HG02678 (cell line): ENCODE results near the gene TASP1.

Experiments
- ATAC-seq: cut with Tn5 transposase; IDR thresholded peaks from one replicate; pipeline ENCODE4 v1.9.1; 2021; ENCODE audit warnings: mild to moderate bottlenecking, moderate library complexity; ENCODE audit not compliant: unreplicated experiment

Gene TASP1

DNA sequence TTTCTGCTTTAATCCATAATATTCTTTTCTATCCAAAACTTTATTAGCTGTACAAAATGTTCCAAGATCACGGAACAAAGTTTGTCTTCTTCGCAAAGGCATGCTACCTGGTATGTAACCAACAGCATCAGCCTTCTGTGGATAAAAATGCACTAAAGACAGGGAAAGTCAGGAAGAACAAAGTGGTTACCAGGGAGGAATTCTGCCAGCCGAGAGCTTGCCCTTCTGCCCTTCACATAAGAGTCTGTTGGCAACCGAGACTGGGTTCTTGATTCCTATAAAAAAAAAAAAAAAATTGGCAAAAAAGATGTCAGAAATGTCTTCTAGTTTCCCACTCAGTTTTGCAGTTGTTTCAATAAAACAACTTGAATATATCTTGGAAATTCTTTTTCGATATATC is 58.0 kb downstream of the TASP1 start:
- no peak for ATAC-seq

DNA sequence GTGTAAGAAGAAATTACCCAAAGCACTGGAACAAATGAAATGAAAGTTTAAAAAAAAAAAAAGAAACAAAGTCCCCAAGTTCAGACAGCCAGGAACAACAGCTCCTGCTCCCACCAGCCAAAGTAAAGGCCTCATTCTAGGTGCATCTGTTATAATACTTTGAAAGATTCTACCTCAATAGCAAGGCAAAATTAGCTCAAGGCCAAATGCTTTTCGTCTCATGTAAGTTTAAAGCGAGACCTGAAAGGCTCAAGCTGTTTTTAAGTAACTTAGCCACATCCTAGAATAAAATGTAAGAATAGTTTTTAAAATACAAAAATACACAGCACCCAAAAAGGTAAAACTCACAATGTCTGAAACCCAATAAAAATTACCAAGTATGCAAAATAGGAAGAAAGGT is 64.7 kb downstream of the TASP1 start:
- no peak for ATAC-seq

DNA sequence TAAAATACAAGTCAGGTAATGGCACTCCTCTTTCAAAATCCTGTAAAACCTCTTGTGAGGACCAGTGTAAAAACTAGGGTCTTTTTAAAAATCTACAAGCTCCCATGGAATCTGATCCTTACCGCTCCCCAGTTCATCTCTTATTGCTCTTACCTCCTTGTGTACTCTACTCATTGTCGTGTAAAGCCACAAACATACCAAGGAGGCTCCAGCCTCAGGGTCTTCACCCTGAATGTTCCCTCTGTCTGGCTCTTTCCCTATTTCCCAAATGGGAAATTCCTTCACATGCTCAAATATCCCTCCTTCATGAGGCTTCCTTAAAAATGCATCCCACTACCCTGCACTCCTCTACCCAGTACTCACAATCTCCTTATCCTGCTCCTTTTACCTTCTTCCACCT is 67.1 kb downstream of the TASP1 start:
- no peak for ATAC-seq

DNA sequence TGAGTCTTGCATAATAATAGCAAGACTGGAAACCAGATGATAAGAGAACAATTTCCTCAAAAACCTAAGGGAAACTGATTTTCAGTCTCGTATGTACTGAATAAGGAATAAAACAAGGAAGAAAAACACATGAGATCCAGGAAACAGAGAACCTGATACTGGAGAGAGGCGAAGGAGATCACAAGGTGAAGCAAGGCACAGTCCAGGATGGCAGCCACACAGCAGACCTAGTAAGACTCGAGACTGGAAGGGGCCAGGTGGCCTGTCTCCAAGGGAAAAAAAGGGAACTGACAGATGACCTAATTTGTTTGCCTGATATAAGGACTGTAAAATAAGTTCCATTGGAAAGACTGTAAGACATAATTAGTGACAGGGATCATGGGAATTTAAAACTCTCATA is 71.1 kb downstream of the TASP1 start:
- no peak for ATAC-seq

DNA sequence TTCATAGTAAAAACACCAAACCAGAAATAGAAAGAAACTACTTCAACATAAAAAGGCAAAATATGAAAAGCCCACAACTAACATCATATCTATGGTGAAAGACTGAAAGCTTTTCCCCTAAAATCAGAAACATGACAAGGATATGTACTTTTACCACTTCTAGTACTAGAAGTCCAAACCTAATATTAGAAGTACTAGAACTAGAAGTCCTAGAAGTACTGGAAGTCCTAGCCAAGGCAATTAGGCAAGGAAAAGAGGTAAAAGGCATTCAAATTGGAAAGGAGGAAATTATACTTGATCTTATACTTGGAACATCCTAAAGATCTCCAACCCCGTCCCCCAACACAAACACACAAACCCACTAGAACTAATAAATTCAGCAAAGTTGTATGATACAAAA is 74.9 kb downstream of the TASP1 start:
- no peak for ATAC-seq

DNA sequence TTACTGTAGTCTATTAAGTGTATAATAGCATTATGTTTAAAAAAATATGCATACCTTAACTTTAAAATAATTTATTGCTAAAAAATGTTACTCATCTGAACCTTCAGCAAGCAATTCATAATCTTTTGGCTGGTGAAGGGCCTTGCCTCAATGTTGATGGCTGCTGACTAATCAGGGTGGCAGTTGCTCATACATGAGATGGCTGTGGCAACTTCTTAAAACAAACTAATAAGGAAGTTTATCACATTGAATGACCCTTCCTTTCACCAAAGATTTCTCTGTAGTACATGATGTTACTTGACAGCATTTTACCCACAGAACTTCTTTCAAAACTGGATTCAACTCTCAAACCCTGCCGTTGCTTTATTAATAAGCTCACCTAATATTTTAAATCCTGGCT is 84.0 kb downstream of the TASP1 start:
- ATAC-seq = no peak

DNA sequence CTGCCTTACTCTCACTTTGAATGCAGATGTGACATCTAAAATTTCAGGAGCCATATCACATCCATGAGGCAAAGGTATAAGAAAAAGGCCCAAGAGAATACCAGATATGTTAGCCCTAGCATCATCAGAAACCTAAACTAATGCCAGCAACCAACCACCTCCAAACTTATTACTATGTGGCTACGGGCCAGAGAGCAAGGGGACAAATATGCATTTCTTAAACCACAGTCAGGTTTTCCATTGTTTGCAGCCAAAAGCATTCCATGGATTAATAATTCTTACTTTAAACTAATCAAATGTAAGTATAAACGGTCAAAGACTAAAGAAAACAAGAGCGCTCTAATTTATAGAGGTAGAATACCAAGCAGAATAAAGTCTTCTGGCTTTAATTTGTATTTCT is 84.7 kb downstream of the TASP1 start:
- no peak for ATAC-seq

DNA sequence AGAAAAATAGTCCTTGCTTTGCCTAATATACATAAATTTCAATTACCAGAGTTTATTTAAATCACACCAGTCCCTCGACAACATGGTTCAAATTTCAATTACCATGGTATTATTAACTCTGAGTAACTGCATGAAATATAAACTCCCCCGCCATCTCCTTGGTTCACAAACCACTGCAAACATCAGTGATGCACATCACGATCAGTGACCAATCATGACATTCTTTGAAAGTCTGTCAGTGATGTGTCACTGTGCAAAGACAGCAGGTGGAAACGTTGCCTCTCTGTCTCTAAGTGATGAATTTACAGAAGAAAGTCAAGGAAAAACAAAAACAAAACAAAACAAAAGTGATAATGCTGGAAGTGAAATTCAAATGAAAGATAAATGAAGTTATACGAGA is 86.7 kb downstream of the TASP1 start:
- no peak for ATAC-seq

DNA sequence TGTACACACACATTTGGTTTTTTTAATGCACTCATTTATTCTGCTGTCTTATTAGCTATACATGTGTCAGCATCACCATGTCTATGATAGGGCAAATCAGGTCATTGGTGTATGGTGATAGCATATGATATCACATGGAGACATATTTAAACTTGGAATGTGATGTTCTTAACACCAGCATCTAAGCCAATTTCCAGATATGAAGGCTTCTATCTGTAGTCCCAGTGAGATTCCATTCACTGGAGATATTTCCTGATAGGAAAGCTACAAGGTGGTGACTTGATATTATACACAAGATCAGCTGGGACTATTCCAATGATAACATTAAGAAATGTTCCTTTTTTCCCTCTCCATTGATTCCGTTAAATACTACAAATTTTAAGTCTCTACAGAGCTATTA is 89.3 kb downstream of the TASP1 start:
- ATAC-seq = no peak

DNA sequence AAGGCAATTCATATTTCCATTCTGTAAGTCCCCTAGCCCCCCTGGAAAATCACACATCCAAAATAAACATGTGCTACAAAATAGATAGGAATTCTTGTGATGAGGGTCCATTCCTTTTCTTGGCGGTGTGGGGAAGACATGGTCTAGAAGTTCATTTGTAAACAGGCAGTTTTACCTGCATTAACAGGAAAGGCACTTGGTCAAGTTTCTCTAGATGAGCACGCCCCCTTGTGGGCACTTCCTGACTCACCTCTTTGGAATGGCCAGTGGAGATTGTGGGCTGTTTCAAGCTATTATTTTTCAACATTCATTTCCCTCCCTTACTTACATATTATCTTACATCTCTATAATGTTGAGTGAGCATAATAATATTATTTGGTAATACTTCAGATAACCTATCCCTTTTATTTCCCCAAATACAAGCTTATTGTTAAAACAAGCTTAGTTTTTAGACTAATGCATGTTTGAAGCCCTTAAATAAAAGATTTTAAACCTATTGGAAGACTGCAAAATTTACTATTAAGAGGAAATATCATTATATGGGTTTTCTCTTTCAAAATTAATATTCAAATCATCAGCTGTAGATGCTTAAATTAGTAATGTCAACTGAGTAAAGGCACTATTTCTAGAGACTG is 92.1 kb downstream of the TASP1 start:
- ATAC-seq = peak; percentile 80

DNA sequence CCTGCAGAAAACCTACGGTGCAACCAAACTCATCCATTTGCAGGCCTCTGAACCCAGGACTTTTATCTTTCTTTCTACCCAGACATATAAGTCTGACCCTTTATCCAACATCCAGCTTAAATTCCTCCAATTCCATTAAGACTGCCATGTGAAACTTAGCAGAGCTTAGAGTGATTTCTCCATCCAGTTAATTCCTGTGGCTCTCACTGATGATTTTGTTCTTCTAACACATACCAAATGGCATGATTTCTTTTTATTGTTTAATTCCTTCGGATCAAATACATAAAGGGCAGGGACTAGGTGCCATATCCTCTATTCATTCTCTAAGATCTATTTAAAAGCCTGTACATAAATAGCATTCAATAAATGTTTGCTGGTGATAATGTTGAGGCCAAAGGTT is 92.9 kb downstream of the TASP1 start:
- ATAC-seq = no peak

DNA sequence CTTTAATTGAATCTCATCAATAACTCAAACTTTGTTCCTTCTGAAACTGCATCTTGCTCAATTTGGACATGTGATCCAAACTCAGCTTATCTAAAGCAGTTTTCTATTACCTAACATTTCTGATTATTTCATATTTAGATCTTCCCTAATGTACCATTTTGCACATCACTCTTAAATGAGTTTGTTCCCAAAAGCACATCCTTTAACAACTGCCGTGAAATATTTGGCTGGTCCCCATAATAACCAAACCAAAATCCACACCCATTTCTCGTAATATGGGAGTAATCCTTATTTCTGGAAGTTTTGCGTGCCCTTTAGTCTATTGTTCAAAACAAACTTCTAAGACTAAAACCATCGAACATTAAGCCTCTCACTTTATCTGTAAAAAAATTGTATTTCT is 94.9 kb downstream of the TASP1 start:
- ATAC-seq = no peak

DNA sequence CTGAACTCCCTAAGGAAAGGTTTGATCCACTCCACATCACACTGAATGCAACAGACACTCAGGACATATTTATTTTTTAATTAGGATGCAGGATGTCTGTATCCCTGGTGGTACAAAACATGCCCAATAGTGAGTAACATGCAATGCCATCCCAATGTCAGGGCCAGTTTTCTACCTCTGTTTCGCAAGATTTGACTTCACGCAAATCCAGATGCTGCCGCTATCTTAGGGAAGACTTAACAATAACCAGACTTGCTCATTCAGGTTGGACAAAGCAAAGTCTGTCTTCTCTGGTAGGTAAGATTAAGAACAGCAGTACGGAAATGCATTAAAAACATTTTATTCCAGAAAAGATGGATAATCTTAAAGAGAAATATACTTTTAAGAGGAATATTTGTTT is 103.1 kb downstream of the TASP1 start:
- no peak for ATAC-seq

DNA sequence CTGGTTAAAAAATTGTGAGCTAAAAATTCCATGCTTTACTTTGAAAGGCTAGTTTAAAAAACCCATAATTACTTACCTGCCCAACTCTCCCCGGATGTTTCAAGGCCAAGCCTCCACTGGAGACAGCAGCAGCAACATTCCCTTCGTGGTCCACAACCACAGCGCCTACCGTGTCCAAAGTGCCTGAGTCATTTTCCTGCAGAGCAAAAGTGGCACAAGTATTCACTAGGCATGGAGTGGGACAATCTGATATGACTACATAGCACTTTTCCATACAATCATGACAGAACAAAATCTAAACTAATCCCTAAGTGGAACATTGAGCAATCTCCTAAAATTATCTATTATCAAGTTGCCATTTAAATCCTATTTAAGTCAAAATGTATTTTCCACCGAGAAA is 104.8 kb downstream of the TASP1 start:
- ATAC-seq = no peak

DNA sequence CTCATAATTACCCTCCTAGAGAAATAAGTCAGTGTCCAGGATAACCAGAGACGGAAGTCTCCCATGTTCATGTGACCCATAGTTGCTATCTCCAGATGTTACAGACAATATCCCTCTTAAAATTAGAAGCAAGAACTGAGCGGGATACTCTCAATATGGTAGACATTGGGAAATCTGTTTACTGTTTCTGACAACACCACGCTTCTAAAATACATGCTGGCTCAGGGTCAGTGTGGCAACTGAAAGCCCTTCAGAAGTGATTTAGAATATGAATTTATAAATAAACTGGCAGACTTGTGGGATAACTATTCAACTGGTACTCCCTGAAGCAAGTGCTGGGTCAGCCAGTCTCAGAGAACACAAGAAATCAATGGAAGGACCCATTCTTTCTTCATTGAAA is 108.6 kb downstream of the TASP1 start:
- no peak for ATAC-seq

DNA sequence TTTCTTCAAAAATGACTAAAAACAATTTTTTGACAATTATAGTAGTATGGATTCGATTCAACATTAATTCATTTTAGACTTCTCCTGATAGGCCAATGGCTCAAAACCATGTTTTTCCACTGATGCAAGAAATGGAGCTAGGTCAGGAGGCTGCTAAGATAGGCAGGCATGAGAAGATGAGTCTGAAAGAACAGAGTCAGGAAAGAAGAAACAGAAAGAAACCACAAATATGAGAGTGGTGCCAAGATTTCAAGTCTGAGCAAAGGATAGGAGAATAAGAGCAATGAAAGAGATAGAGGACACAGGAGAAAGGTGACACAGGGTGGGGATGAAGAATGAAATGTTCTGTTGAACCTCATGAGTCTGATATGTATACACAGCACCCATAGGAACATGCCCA is 112.2 kb downstream of the TASP1 start:
- no peak for ATAC-seq

DNA sequence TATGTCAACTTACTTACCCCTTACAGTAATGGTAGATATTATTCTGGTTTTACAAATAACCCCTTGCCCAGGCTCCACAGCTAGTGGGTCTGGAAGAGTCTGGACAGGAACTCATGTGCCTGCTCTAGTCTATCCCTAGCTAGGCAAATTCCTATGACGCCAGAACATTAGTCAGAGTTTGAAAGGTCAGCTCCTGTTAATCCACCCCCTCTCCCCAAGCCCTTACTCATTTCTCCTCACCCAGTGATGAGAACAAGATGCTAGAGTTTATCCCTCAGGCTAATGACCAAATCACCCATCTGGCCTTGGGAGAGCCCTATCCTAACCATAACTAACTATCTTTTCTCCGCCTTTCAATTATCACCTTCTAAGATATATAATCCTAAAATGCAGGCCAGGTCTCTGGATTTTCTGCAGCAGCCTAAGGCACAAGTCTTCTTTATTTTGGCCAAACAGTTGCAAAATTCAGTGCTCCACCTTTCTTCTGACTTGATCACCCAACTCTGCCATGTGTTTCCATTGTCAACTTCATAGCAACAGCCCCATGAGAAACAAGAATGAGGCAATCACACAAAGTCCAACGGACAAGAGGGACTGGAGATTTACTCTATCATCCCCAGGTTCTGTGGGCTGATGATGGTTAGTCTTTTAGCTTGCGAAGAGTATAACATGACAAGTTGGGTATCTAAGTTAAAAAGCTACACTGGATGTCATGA is 113.3 kb downstream of the TASP1 start:
- ATAC-seq = no peak

DNA sequence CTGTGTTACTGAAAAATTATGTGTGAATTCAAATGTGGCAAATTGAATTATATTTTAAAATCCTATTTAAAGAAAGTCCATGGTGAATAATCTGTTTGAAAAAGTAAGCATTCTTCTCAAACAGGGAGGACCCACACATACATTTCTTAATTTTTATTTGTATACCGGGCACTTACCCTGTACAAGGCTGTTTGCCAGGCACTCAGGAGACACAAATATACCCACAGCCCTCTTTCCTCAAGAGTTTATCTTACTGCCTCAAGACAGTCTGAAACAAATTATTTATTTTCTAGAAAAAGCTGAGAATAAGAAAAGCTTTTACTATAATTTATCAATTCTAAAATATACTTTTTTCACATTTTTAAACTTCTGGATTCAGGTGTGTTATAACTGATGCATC is 114.4 kb downstream of the TASP1 start:
- ATAC-seq = no peak

DNA sequence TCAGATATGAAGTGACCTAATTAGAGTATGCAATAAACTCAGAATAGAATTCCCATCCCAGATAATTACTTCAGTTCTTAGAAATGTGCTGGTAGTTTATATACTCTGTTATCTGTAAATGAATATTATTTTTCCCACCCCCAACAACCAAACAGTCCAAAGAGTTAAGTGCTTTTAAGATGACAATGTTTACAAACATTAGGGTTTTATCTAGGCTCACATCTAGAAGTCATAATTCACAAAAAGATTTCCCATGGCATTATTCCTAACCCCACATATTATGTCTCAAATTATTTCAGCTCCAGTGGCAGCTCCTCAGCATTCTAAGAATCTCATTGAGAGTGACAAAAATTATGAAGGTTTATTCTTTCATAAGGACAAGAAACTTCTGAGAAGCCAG is 120.9 kb downstream of the TASP1 start:
- ATAC-seq = no peak

DNA sequence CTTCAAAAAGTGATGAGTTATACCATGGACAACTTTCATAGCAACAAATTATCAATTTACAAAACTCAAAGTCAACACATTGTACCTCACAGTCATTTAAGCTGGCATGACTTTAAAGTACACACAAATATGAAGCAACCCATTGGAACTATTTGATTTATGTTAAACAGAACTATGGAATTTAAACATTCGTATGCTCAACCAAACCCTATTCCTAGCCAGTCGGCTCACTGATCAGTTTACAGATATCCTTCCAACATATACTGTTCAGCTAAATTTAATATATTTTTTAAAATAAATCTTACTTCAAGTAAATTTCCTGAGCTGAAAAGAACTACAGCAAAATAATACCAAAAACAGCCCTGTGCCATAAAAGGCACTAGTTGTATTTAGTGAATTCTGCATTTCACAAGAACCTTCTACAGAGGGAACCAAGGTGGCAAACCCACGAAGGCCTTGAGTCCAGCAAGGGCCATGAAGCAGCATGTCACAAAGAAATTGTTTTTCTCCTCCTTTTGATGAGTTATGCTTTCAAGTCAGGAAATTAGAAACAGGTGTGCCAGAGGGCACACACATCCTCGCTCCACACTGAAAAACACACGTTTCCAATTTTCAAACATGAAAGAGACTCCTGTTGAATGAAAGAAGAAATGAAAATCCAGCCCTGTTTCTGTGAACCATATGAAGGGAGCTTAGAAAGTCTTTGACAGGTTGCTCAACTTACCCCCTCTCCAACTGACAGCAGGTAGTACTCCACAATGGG is 122.8 kb downstream of the TASP1 start:
- ATAC-seq = no peak

DNA sequence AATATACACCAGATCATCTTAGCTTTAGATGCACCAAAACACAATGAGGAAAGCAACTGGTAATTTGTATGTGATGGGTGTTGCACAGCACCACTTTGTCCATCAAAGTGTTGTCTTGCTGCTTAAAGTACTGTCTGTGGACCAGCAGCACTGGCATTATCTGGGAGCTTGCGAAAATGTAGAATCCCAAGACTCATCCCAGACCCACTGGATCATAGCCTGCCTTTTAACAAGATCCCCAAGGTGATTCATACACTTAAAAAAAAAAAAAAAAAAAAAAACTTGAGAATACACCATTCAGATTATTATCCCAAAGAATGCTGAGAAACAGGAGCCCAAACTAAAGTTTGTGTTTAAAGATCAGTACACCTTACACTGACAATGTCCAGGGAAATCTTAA is 123.4 kb downstream of the TASP1 start:
- no peak for ATAC-seq

DNA sequence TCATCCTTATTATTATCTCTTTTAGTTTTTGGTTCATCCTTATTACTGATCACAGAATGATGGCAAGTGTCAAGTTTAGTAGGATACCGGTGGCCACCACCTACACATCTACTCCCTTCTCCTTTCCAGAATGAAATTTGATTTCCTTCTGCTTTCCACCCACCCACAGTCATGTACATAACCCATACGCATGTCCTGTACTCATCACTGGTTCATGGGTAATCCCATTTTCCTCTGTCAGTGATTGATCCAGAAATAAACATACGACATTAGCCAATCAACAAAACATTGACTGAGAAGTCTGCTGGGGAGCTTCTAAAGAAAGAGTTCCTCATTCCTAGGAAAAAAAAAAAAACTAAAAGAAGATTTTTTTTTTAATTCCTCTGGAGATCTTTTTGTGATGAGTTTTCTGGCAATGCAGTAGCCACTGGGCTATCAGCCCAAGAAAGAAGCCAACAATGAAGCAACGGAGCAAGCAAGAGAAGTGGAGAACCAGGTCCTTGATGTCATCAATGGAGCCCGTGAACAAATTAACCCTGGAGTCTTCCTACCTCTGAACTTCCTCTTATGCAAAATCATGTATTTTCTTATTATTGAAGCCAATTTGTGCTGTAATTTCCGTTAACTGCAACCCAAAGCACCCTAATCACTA is 127.8 kb downstream of the TASP1 start:
- ATAC-seq = no peak
